Activated CD4-positive, alpha-beta T cell treated with anti-CD3 and anti-CD28 coated beads for 1 hour (primary cell): ENCODE data around the gene ART3.
A peak's percentile ranks its signal among the peaks of the same experiment; 100 is the strongest.

ENCODE experiments used
- DNase-seq: peaks from one replicate; pipeline ENCODE4 v3.0.0-alpha.2; 2020

Gene ART3

DNA sequence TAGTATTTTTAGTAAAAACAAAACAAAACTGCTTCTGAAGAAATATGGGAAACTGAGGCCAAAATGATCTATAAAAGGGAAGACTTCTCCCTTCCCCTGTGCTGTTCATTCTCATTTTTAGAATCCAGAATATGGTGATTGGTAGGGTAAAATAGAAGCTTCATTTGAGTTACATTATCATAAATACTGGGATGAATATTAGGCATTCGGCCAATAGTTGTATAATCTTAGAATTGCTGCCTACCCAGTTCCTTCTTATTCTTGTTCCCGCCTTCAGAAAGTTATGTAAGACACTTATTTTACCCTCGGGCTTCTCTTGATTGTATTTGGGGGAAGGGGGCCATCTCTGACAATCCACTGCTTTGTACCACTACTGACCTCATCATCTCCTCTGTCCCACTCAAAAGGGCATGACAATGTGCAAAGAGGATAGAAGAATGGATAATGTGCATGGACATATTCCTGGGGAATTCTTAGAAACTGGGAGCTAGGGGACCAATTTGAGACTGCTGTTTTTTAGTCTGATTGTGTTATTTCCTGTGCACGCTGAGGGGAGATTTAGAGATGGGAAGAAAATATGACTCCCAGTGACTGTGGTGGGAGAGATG, 588 bp downstream of the ART3 start:
- no peak for DNase-seq

DNA sequence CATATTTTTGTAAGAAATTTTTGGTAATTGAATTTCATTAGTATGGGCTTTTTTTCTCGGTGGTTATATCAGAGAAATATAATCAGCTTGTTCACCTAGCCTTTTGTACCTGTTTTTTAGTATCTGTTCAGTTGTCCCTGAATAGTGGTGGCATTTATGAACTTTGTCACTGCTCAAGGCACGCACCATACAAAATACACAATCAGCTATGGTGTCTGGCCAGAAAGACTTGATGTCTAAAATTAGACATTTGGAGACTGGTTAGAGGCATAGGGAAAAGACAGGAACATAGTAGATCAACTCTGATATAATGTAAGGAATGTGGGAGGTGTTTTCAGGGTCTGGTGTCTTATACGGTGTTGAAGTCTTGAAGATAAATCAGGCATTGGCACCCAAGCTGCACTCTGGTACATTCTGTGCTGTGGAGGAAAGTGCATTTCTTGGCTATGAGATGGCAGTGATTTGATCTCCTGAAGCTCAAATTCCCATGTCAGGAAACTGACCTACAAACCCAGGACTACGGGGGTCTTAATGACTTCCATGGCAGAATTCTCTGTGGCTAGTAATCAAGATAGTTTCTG, 3.6 kb downstream of the ART3 start:
- no peak for DNase-seq

DNA sequence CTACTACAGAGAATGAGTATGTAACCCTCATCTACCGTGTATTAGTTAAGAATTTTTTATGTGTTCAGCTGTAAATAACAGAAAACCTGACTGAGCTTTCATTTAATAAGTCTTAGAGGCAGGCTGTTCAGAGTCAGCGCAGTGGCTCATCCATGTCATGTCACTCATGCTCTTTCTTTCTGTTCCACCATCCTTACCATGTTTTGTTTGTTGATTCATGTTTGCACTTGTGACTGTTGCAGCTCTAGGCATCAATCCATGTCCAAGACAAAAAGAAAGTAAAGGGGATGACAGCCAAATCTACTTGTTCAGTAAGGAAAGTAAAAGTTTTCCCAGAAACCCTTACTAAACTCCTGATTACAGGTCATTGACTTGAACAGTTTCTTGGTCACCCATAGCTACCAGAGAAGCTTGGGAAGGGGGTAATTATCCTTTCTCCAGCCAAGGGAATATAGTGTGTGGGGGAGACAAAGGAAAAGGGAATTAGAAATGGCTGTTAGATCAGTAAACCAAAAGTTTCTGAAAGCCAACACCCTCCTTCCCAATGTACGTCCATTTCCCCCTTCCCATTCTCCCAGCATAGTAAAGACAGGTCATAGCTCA, 9.0 kb downstream of the ART3 start:
- DNase-seq = no peak

DNA sequence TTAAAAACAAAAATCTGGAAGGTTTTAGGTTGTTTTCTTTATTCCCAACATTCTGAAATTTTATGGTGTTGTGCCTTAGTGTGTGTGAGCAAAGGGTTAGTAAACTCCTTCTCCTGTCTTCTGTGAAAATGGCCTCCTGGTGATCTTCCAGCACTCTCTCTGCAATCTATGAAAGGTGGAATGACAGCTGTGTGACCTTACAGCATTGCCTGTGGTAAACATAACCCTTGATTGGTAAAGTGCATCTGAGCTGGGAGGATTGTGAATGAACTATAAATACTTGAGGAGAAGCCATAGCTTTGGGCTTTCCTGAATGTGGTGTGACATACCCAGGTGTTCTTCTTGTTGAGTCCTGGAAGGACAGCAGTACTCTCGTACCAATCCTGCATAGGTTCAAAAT, 10.0 kb downstream of the ART3 start:
- no peak for DNase-seq

DNA sequence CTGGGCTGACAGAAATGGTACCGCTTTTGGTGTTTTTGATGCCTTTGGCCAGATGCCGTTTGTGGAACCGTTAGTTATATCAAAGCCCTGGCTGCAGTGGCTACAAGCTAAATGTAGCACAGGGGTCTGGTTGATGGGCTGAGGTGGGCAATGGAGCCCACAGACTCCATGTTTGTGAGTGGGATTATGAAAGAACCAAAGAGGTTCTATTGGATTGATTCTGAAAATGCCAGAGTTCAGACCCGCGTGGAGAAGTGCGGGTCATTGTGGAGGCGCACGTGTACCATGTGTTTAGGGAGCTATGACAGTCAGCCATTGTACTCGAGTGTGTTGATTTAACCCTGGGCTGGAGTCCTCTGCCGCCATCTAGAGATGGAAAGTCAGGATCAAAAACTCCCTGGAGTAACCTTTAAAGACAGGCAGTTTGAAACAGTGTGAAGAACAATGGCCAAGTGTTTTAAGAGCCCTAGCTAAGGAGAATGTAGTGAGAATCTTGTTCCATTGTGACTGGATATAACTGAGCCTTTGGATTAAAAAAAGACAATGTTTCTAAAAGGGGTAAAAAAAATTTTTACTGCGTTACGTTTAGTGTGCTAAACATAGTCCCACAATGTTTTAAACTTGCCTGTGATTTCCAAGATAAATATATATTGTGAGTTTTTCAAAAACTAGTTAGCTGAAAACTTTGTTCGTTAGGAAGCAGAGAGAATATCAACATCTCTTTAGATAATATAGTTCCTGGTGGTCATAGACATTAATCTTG, 12.7 kb downstream of the ART3 start:
- DNase-seq = no peak

DNA sequence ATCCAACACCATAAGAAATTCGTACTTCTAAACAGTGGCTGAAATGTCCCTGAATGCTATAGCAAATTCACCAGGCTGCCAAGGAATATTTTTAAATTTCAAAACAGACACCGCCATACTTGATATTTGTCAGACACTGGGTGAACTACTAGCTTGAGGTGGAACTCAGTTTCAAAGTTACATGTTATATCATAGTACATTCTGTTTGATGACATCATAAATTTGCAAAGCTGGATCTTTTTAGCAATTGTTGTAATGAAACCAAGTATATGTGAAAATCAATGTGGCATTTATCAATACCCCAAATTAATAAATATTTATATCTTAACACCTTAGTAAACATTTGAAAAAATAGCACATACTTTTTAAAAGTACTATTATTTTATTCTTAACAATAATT, 14.2 kb downstream of the ART3 start:
- DNase-seq = no peak

DNA sequence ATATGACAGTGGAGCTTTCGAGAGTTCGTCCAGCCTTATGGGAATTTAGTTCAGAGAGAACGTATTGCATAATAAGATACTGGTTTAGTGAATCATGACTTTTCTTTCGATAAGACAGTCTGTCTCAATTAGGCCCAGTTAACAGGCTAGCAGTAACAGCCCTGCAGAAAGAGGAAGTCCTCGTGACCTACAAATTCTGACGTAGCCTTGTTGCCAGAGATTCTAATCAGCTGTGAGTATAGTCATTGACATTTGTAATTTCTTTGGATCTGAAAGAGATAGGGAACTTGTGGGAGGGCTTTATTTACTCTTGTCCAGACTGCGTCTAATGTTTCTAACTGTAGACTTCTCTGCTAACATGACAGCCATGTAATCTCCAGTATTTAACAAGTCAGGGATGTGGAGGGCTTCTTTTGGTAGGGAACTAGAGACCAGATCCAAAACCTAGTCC, 15.8 kb downstream of the ART3 start:
- DNase-seq = no peak

DNA sequence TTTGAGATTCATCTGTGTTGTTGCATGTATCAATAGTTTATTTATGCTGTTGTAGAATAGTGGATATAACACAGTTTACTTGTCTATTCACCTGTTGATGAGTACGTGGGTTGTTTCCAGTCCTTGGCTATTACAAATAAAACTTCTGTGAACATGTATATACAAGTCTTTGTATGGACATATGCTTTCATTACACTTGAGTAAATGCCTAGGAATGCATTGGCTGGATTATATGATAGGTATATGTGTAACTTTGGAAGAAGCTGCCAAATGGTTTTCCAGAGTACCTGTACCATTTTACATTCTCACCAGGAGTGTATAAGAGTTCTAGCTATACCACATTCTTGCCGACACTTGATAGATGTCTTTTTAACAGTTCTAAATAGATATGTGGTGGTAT, 16.5 kb downstream of the ART3 start:
- no peak for DNase-seq

DNA sequence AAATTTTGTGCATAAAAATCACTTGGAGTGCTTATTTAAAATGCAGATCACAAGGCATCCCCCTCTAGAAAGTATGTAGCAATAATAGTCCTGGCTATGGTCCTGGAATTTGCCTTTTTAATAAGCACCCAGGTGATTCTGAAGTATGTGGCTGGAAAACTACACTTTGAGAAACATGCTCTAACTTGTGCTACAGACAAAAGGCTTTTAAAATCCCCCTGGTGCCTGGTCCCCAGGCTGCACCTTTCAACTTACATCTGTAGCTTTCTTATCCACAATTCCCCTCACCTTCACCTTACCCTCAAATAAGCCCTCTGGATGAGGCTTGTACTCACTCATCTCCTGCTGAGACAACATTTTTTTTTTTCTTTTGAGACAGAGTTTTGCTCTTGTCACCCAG, 21.1 kb downstream of the ART3 start:
- no peak for DNase-seq

DNA sequence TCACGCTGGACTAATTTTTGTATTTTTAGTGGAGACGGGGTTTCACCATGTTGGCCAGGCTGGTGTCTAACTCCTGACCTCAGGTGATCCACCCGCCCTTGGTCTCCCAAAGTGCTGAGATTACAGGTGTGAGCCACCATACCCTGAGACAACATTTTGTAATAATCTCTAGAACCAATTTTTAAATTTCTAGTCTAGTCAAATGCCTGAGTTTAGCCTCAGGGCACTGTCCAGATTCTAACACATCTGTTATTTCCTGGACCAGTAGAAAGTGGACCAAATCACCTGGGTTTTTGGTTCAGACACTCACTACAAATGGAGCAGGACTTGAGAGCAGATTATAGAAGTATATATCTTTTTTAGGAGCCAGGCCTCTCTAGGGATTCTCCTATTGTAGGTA, 21.6 kb downstream of the ART3 start:
- no peak for DNase-seq

DNA sequence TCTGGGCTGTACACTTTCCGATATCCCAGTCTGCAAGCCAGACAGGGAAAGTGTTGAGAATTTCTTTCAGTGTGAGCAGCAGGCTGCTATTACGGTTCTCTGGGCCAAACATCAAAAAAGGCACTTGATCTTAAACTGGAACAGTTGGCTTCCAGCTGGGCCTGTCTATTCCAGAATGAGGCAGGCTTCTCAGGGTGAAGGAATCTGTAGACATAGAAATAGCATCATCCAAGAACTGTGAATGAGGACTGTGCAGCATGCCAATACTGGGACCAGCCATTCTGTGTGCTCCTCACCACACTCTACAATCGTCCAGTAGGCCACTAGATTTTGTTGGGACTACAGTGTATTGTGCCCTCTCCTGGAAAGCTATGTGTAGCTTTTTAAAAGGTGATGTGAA, 31.1 kb downstream of the ART3 start:
- DNase-seq = no peak

DNA sequence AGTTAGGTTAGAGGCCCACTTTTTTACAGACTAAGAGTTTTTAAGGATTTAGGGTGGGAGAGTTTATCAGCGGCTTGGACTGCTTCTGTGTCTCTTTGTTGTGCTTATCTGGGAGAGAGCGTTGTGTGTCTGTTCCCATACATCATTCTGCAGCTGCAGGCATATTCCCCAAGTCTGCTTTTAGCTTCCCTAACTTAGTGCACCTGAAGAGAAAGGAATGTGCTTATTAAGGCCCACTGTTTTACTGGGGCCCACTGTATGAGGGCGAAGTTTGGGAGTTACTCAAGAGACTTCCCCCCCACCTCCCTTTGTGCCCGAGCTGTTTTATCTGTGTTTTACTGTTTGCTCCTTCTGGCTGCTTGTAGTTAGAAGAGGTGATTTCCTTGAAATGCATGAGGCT, 31.9 kb downstream of the ART3 start:
- no peak for DNase-seq

DNA sequence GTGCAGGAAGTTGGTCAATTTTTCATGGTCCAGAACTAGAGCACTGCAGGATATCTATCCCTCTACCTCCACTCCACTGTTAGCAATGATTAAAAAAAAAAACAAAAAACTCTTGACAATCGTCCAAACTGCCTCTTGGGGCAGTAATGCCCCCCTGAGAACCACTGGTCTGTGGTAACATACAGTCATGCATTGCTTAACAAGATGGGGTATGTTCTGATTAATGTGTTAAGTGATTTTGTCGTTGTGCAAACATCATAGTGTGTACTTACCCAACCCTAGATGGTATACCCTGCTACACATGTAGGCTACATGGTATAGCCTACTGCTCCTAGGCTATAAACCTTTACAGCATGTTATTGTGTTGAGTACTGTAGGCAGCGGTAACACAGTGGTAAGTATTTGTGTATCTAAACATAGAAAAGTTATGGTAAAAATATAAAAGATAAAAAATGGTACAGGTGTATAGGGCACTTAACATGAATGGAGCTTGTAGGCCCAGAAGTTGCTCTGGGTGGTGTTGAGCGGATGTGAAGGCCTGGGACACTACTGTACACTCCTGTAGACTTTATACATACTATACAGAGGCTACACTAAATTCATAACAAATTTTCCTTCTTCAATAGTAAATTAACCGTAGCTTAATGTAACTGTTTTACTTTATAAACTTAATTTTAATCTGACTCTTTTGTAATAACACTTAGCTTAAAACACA, 34.1 kb downstream of the ART3 start:
- no peak for DNase-seq

DNA sequence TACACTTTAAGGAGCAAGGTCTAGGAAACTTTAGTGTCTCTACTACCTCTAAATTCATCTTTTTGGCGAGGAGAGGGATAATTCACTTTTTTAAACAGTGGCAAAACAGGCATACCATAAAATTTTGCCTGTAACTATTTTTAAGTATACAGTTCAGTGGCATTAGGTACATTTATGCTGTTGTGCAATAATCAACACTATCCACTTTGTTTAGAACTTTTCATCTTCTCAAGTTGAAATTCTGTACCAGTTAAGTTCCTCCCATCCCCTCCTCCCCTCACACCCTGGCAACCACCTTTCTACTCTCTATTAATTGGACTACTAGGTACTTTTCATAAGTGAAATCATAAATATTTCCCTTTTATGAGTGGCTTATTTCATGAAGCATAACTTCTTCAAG, 42.3 kb downstream of the ART3 start:
- no peak for DNase-seq

DNA sequence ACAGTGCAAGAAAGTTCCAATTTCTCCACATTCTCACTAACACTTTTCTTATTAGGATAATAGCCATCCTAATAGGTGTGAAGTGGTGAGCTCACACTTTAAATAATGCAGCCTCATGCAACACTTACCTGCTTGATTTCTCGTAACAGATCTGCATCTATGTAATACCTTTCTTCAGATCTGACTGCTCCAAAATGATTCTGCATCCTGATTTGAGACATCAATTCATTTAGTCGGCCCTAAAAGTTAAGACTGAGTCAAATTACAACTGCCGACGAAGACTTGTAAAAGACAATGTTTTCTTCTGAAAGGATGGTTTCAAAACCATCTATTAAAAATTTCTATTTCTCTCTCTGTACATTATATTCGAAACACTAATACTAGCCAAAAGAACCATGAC, 43.0 kb downstream of the ART3 start:
- no peak for DNase-seq

DNA sequence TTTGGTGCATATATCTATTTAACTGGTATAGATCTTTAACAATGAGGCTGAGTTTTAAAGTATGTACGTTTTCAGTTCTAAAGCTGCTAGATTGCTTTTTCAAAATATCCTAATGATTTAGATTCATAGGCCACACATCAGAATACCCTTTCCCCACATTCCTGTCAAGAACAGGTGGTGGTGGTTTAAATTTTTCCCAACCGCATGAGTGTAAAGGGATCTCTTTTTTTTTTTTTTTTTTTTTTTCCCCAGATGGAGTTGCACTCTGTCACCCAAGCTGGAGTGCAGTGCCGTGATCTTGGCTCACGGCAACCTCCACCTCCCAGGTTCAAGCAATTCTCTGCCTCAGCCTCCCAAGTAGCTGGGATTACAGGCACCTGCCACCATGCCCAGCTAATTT, 45.7 kb downstream of the ART3 start:
- no peak for DNase-seq

DNA sequence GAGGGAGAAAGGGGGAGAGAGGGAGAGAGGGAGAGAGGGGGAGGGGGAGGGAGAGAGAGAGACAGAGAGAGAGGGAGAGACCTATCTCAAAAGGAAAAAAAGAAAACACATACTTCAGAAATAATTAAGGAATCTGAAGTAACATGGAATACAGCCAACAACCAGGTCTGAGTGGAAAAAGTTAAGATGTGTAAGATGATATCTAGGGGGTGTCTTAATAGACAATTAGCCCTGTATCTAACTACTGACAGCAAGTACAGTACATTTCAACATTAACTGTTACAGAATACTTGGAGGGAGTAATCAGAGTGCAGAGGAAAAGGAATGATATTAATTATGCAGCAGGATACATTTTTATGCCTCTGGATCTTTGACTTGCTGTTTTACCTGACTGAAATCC, 51.3 kb downstream of the ART3 start:
- DNase-seq = no peak

DNA sequence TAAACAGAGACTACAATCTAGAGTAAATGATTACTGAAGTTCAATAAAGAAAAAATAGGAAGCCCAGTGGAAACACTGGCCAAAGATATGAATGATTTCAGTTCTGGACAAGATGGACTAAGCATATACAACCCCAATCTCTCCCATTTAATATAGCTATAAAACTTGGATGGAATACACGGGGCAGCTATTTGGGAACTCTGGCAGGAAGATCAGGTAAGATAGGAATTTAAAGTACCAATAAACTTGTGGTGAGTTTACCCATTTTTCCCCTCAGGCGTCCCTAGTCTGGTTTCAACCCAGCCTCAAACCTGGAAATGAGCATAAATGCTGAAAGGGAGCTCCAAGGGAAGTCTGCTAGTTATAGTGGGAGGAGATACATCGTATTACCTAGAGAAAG, 53.2 kb downstream of the ART3 start:
- no peak for DNase-seq

DNA sequence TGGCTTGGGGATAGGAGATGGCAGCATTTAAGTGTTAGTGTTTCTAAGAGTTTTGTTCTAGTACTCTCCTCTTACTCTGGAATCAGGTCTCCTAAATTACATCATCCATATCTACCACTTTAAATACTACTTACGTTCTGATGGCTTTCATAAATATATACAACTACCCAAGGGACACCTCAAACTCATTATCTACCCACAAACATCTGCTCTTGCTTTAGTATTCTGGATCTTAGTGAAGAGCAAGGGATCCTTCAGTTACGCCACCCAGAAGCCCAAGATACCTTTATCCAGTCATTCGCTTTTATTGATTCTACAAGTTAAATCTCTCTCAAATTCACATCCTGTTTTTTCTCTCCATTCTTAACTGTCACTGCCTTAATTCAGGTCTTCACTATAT, 66.7 kb downstream of the ART3 start:
- no peak for DNase-seq

DNA sequence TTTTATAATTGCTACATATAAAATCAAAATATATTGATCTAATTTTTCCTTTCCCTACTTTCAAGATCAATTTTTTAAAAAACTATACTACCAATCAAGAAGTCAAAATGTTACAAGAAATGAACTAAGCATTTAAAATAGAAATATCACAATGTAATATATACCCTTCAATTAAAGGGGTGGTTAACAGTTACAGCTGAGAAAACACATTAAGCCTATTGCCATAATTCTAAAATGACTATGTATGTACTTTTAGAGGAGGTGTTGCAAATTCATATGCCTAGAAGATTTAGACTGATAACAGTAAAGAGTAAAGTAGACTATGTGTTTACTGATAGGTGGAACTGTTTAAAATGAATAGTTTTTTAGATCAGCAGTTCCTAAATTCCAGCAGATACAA, 70.0 kb downstream of the ART3 start:
- no peak for DNase-seq

DNA sequence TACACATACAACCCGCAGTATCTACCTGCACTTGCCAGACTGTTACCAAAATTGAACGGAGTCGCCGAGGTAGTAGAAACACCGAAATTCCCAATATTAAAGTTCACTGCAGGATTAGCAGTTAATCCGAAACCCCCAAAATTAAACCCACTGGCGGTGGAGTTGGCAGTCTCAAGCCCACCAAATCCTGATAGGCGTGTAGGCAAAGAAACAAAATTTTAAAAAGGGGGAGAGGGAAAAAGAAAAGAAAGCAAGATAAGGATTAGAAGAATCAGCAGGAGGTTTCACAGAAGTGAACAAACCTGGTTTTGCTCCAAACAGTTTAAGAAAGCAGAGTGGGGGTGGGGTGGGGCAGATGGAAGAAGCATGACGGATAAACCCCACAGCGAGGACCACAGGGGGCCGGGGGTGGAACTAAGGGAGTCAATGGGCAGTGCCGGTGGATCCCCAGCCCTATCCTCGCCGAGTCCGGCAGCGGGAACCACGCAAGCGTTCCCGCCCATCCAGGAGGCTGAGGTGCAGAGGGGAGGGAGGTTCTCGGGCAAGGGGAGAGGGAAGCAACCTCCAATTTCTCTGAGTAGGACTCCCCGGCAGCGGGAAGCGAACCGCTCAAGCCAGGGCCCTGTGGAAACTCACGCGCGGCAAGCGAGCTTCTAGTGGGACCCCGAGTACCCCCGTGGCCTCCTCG, 73.1 kb downstream of the ART3 start:
- DNase-seq = no peak

DNA sequence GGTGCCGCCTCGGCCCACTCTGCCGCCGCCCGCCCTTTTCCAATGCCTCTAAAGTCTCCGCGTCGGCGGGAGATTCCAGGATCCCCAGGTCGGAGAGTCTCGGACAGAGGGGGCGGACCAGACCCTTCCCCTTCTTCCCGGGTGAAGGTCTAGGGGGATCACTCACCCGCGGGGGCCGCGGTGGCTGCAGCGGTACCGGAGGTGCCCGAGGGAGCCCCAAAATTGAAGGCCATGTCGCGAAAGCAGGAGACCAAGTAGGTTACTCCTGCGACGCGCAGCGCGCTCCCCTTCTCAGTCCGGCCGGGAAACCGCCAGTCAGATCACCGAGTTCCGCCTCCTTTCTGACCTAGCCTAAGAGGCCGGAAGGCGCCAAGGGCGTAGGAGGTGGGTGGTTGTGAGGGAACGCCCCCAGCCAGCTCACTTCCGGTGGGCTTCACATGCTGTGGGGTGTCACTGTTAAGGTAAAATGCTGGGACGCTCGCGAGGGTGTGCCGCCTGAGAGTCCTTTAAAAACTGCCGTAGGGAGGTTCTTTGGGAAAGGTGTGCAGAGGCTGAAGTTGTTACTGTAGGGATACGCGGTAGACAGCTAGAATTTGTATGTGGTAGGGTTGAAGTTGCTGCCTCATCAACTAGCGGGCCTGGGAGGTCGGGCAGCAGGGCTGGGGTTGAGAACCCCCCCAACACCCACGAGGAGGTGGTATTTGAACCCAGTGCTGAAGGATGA, 73.8 kb downstream of the ART3 start, which contains the start of gene NUP54:
NUP54 (minus strand) TSS at position 256 of the 724 bp plus-strand sequence; CDS start at position 233, 23 bp downstream.
- peak; percentile 92 for DNase-seq
